ENCODE results near the gene SLC45A1. TPM values are rescaled to one million over a fixed set of nuclear protein-coding genes. Genes with fewer than 3 reads are reported as not detected.

Gene SLC45A1
- total RNA-seq, 1 donor from 2014 or later: 6.1 TPM

- no peak for TF ChIP-seq CTCF (IDR thresholded peaks at IDR 0.05; ENCODE audit: partially characterized antibody, unreplicated experiment)
- Mint-ChIP-seq H3K36me3 (ENCODE audit: unreplicated experiment) (no peaks in the 10 kb centered on the region), H3K27ac (ENCODE audit: unreplicated experiment) (no peak overlapping the region), H3K9me3 (ENCODE audit: unreplicated experiment) (no peaks in the 10 kb centered on the region), H3K4me1 (ENCODE audit: low read depth, unreplicated experiment) (peaks cover 3% of the 10 kb centered on the region), H3K27me3 (ENCODE audit: unreplicated experiment) (peaks cover 3% of the 10 kb centered on the region), H3K4me3 (ENCODE audit: unreplicated experiment) (no peak overlapping the region)
- DNase-seq: no peak
Observed at GRCh38 chr1:8293118-8293517, 24.8 kb upstream of the SLC45A1 start.

- no peaks in the 10 kb centered on the region for H3K36me3 Mint-ChIP-seq (ENCODE audit: unreplicated experiment)
- H3K27ac Mint-ChIP-seq (ENCODE audit: unreplicated experiment): no peak overlapping the region
- peaks cover 3% of the 10 kb centered on the region for H3K4me1 Mint-ChIP-seq (ENCODE audit: low read depth, unreplicated experiment)
- no peak for DNase-seq
- H3K4me3 Mint-ChIP-seq (ENCODE audit: unreplicated experiment): no peak overlapping the region
- peaks cover 3% of the 10 kb centered on the region for H3K27me3 Mint-ChIP-seq (ENCODE audit: unreplicated experiment)
- TF ChIP-seq CTCF (IDR thresholded peaks at IDR 0.05; ENCODE audit: partially characterized antibody, unreplicated experiment): no peak
- H3K9me3 Mint-ChIP-seq (ENCODE audit: unreplicated experiment): no peaks in the 10 kb centered on the region
Observed at GRCh38 chr1:8293641-8294169, 24.2 kb upstream of the SLC45A1 start.

- Mint-ChIP-seq H3K27ac (ENCODE audit: unreplicated experiment) (no peak overlapping the region), H3K4me1 (ENCODE audit: low read depth, unreplicated experiment) (peaks cover 3% of the 10 kb centered on the region), H3K9me3 (ENCODE audit: unreplicated experiment) (no peaks in the 10 kb centered on the region), H3K4me3 (ENCODE audit: unreplicated experiment) (no peak overlapping the region), H3K36me3 (ENCODE audit: unreplicated experiment) (no peaks in the 10 kb centered on the region), H3K27me3 (ENCODE audit: unreplicated experiment) (peaks cover 3% of the 10 kb centered on the region)
- no peak for DNase-seq
- TF ChIP-seq CTCF (IDR thresholded peaks at IDR 0.05; ENCODE audit: partially characterized antibody, unreplicated experiment): no peak
Observed at GRCh38 chr1:8294170-8294697, 23.7 kb upstream of the SLC45A1 start.

- no peak overlapping the region for H3K27ac Mint-ChIP-seq (ENCODE audit: unreplicated experiment)
- no peaks in the 10 kb centered on the region for H3K36me3 Mint-ChIP-seq (ENCODE audit: unreplicated experiment)
- H3K9me3 Mint-ChIP-seq (ENCODE audit: unreplicated experiment): peaks cover 2% of the 10 kb centered on the region
- peaks cover 5% of the 10 kb centered on the region for H3K27me3 Mint-ChIP-seq (ENCODE audit: unreplicated experiment)
- no peak for TF ChIP-seq CTCF (IDR thresholded peaks at IDR 0.05; ENCODE audit: partially characterized antibody, unreplicated experiment)
- no peak overlapping the region for H3K4me3 Mint-ChIP-seq (ENCODE audit: unreplicated experiment)
- no peak for DNase-seq
- peaks cover 3% of the 10 kb centered on the region for H3K4me1 Mint-ChIP-seq (ENCODE audit: low read depth, unreplicated experiment)
Observed at GRCh38 chr1:8297245-8297644, 20.7 kb upstream of the SLC45A1 start.

- Mint-ChIP-seq H3K27me3 (ENCODE audit: unreplicated experiment) (peaks cover 3% of the 10 kb centered on the region), H3K36me3 (ENCODE audit: unreplicated experiment) (no peaks in the 10 kb centered on the region), H3K9me3 (ENCODE audit: unreplicated experiment) (peaks cover 2% of the 10 kb centered on the region), H3K4me1 (ENCODE audit: low read depth, unreplicated experiment) (peaks cover 3% of the 10 kb centered on the region), H3K27ac (ENCODE audit: unreplicated experiment) (no peak overlapping the region), H3K4me3 (ENCODE audit: unreplicated experiment) (no peak overlapping the region)
- no peak for TF ChIP-seq CTCF (IDR thresholded peaks at IDR 0.05; ENCODE audit: partially characterized antibody, unreplicated experiment)
- DNase-seq: no peak
Observed at GRCh38 chr1:8299963-8300362, 18.0 kb upstream of the SLC45A1 start.

Data from glutamatergic neuron (in vitro differentiated cells).